GM21390 (cell line): ENCODE measurements around the gene SEPTIN1.
A peak's percentile ranks its signal among the peaks of the same experiment; 100 is the strongest.
"Not testable (repeated sequence)": the region's sequence is repeated elsewhere in the genome, so short reads cannot be mapped to it uniquely, and the experiment has no call there.

Source experiments
- ATAC-seq: cut with Tn5 transposase; IDR thresholded peaks from one replicate; pipeline ENCODE4 v1.9.1; 2021; ENCODE audit not compliant: unreplicated experiment

SEPTIN1 gene

GRCh38 chr16:30401768-30402425 is 19.5 kb upstream of the SEPTIN1 start:
- ATAC-seq, result no peak

DNA sequence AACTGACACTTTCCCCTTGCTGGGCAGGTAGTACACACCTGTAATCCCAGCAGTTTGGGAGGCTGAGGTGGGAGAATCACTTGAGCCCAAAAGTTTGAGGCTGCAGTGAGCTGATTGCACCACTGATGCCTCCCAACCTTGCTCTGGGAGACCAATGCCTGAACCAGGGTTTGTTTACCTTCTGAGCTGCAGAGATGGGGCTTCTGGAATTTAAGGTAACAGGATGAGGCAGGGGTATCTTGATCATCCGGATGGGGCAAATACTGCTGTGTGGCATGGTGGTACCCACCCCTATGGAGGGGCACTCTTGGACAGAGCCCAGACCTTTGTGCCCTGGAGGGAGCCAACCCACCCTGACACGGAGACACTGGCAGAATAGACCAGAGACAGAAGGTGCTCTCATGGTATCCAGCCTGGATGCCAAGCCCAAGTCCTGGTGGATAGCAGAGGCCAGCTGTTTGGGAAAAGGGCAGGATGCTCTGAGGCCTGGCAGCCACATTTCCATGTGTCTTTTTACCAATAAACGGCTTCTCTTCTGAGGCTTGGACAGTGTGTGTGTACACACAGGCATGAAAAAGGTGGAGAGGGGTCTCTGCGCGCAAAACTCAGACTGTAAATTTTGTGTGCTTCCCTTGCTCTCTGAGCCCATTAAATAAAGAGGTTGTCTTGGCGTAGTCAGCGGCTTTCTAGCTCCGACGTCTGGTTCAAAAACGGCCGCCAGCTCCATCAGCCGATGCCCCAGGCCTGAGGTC is 17.2 kb upstream of the SEPTIN1 start:
- no peak for ATAC-seq

GRCh38 chr16:30398661-30399434 is 16.5 kb upstream of the SEPTIN1 start:
- no peak for ATAC-seq

GRCh38 chr16:30397776-30398660 is 15.7 kb upstream of the SEPTIN1 start:
- ATAC-seq, result no peak

GRCh38 chr16:30397056-30397455 is 14.7 kb upstream of the SEPTIN1 start:
- no peak for ATAC-seq

GRCh38 chr16:30396627-30397026 is 14.3 kb upstream of the SEPTIN1 start:
- ATAC-seq, result not testable (repeated sequence)

DNA sequence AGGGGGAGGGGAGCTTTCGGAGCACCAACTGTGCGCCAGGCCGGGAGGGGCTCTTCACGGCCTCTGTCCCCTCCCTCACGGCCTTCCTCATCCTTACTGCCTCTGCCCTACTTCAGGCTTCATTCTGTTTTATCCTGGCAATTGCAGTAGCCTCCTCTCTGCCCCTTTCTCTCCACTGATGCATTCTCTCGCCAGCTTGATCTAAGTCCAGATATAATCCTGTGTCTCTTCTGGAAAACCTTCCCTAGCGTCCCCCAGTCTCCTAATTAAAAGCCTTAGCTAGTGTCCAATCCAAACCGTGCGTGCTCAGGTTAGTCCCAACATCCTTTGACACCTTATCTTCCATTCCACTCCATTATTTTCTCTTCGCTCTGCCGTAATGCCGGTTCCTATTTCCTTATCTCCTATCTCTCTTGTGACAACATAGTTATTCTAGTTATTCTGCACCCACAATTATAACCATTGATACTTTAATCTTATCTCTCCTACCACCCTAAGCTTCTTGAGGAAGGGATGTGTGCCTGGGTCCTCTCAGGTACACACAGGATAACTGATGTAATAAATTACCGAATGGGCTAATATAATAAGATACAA is 13.7 kb upstream of the SEPTIN1 start:
- ATAC-seq, result no peak

- ATAC-seq, result peak; percentile 71
These were observed 13.0 kb upstream of the SEPTIN1 start, which contains the start of gene ZNF48 for GRCh38 chr16:30395155-30395991. Gene ZNF48, plus strand, starts transcription at chr16:30395420. Its CDS starts 375 bp downstream, at chr16:30395795.

GRCh38 chr16:30394592-30395154 is 12.3 kb upstream of the SEPTIN1 start:
- no peak for ATAC-seq

GRCh38 chr16:30383521-30383920 is 1.2 kb upstream of the SEPTIN1 start:
- no peak for ATAC-seq

DNA sequence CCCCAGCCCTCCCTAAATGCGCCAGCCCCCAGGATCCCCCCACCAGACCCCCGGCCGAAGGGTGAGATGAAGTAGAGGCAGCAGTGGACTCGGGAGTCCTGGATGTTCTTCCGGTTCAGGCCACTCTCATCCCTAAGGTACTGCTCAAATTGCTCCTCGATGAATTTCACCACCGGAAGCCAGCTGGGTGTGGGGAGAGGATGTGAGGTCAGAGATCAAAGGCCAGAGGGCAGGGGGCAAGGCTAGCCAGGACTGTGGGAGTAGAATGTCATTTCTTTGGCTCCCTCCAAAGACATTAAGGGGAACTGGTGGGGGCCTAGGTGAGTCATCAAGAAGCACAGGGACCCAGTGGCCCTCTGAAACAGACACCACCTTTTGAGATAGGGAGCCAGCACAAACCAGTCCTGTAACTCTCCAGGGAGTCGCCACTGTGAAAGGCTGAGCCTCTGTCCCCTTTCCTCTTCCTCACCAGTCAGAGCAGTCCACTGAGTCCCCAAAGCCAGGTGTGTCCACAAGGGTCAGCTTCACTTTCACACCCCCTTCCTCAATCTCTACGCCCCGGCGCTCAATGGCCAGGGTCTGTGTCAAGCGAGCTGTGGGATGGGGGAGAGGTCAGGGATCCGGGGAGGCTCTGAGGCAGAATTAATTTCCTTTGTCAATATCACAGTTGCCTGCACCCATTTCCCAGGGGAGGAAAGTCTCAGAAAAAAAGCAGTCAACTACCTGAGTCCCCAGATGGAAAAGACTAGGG is 895 bp downstream of the SEPTIN1 start:
- no peak for ATAC-seq

- ATAC-seq, result no peak
These were observed 1.6 kb downstream of the SEPTIN1 start for GRCh38 chr16:30380803-30381208.

GRCh38 chr16:30380072-30380802 is 2.1 kb downstream of the SEPTIN1 start:
- no peak for ATAC-seq

DNA sequence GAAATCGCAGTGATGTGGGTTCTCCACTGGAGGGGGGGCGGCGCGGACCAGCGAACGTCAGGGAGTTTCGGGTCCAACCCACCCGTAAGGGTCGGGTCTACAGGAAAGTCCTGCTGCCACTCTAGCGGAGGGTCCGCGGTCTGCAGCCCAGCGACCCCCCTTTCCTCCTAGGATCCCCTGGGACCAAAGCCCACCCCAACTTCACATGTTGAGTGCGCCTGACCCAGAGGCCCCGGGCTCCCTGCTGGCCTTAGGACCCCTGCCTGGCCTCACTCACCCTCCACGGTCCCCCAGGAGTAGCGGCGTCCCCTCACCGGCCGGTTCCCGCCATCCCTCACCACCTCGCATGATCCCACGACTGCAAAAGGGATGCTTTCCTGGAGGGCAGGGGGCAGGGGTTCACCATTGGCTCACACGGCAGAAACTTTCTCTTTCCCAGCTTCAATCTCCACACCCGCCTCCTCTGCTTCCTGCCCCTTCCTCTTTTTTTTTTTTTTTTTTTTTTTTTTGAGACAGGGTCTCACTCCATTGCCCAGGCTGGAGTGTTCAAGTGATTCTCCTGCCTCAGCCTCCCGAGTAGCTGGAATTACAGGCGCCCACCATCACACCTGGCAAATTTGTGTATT is 3.1 kb downstream of the SEPTIN1 start:
- no peak for ATAC-seq

GRCh38 chr16:30378236-30379157 is 3.9 kb downstream of the SEPTIN1 start:
- ATAC-seq, result peak; percentile 78

GRCh38 chr16:30377812-30378235 is 4.5 kb downstream of the SEPTIN1 start:
- ATAC-seq, result peak; percentile 26
